HG02840 (cell line): ENCODE data around the gene TRIM10.
"Not testable (repeated sequence)": the region's sequence is repeated elsewhere in the genome, so short reads cannot be mapped to it uniquely, and the experiment has no call there.

Experiments used
- ATAC-seq: cut with Tn5 transposase; IDR thresholded peaks from one replicate; pipeline ENCODE4 v1.9.1; 2021; ENCODE audit warnings: mild to moderate bottlenecking, moderate library complexity, moderate number of reproducible peaks; ENCODE audit not compliant: unreplicated experiment, low FRiP score

The TRIM10 gene

GRCh38 chr6:30130887-30131862 lies 29.8 kb downstream of the TRIM10 start:
- ATAC-seq, result no peak

GRCh38 chr6:30130179-30130679 lies 30.8 kb downstream of the TRIM10 start:
- ATAC-seq, result no peak

- ATAC-seq, result no peak
Observed at GRCh38 chr6:30129265-30130178, 31.5 kb downstream of the TRIM10 start.

GRCh38 chr6:30127238-30128093 lies 33.5 kb downstream of the TRIM10 start:
- ATAC-seq, result no peak

- no peak for ATAC-seq
Observed at GRCh38 chr6:30122515-30122914, 38.5 kb downstream of the TRIM10 start.

- no peak for ATAC-seq
Observed at GRCh38 chr6:30121446-30122366, 39.3 kb downstream of the TRIM10 start.

- ATAC-seq, result not testable (repeated sequence)
Observed at GRCh38 chr6:30118691-30119090, 42.3 kb downstream of the TRIM10 start.

- no peak for ATAC-seq
Observed at GRCh38 chr6:30116724-30117123, 44.3 kb downstream of the TRIM10 start.

GRCh38 chr6:30113841-30114240 lies 47.2 kb downstream of the TRIM10 start:
- no peak for ATAC-seq

GRCh38 chr6:30113003-30113759 lies 47.8 kb downstream of the TRIM10 start, which contains the start of gene TRIM31:
Gene TRIM31 (minus strand): TSS chr6:30113090. CDS start chr6:30112805, 285 bp downstream.
- no peak for ATAC-seq

- ATAC-seq, result no peak
Observed at GRCh38 chr6:30112402-30112994, 48.5 kb downstream of the TRIM10 start.

- no peak for ATAC-seq
Observed at GRCh38 chr6:30111266-30111856, 49.6 kb downstream of the TRIM10 start.

GRCh38 chr6:30104661-30105060 lies 56.4 kb downstream of the TRIM10 start:
- ATAC-seq, result no peak

- ATAC-seq, result no peak
Observed at GRCh38 chr6:30103872-30104179, 57.2 kb downstream of the TRIM10 start.

GRCh38 chr6:30102970-30103871 lies 57.8 kb downstream of the TRIM10 start:
- ATAC-seq, result peak; percentile 59

GRCh38 chr6:30102414-30102969 lies 58.5 kb downstream of the TRIM10 start:
- no peak for ATAC-seq
